ENCODE data around the gene PSMD6.
A peak's percentile ranks its signal among the peaks of the same experiment; 100 is the strongest.

Gene PSMD6

DNA sequence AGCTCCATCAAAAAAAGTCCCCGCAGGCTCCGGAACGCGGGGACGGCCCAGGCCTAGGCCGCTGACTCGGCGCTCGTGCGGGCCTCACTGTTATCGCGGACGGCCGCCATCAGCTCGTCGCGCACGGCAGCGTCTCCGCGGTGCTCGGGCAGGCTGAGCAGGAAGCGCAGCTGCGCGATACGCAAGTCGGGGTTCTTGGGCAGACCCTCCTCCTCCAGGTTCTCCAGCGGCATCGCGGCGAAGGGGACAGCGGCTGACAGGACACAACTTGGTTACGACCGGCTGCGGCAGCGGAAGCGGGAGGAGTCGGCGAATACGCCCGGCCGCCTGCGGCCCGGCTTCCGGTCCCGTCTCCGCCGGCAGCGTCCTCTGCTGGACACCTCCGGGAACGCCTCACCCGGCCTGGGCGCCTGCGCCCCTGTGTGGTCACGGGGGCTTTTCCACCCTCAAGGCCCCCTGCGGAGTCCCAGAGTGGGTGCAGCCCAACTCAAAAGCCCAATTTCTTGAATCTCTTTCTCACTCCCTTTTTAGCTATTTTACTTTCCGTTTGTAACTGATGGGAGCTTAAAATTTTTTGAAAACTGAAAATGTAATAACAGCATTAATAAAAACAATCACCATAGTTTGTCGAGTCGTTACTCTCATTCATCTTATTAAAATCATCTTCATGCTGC, at the start of gene PSMD6:
Gene PSMD6 (minus strand): TSS at position 308 of the 674 bp plus-strand sequence. CDS start 75 bp downstream, at position 233.
- no peaks in the 10 kb centered on the region for H3K9me3 ChIP-seq (ENCODE audit: control insufficient read depth in 2 of 2, low read length in 2 of 2)
- peak within 1 kb of the TSS; percentile 92 to 96 for H3K4me3 ChIP-seq (ENCODE audit: low read length in 2 of 2)
- H3K36me3 ChIP-seq (ENCODE audit: control insufficient read depth in 2 of 2, insufficient read depth in 2 of 2, low read length in 2 of 2): peaks cover 6 to 17% of the 10 kb centered on the region in 2 donors
- H3K27ac ChIP-seq (ENCODE audit: low read depth in 2 of 2, low read length in 2 of 2): peak within 1 kb of the TSS; percentile 81 to 84
- H3K27me3 ChIP-seq (ENCODE audit: control insufficient read depth in 2 of 2, insufficient read depth in 2 of 2, low read length in 2 of 2): peaks cover 0 to 5% of the 10 kb centered on the region in 2 donors
- H3K9ac ChIP-seq (ENCODE audit: low read depth in 1 of 2, low read length in 2 of 2): peak within 1 kb of the TSS; percentile 92 to 94
- peaks cover 8 to 9% of the 10 kb centered on the region in 2 donors for H3K4me1 ChIP-seq (ENCODE audit: control insufficient read depth in 2 of 2, insufficient read depth in 2 of 2, low read length in 2 of 2)

- no peaks in the 10 kb centered on the region for H3K9me3 ChIP-seq (ENCODE audit: control insufficient read depth in 2 of 2, low read length in 2 of 2)
- no peaks in the 10 kb centered on the region for H3K27me3 ChIP-seq (ENCODE audit: control insufficient read depth in 2 of 2, insufficient read depth in 2 of 2, low read length in 2 of 2)
- no peak overlapping the region for H3K27ac ChIP-seq (ENCODE audit: low read depth in 2 of 2, low read length in 2 of 2)
- H3K4me3 ChIP-seq (ENCODE audit: low read length in 2 of 2): no peak overlapping the region
- H3K4me1 ChIP-seq (ENCODE audit: control insufficient read depth in 2 of 2, insufficient read depth in 2 of 2, low read length in 2 of 2): no peaks in the 10 kb centered on the region
- H3K36me3 ChIP-seq (ENCODE audit: control insufficient read depth in 2 of 2, insufficient read depth in 2 of 2, low read length in 2 of 2): no peaks in the 10 kb centered on the region
- H3K9ac ChIP-seq (ENCODE audit: low read depth in 1 of 2, low read length in 2 of 2): no peak overlapping the region
These were observed 48.8 kb upstream of the PSMD6 start for GRCh38 chr3:64072126-64072525.

GRCh38 chr3:64070704-64071103, 47.4 kb upstream of the PSMD6 start:
- Histone ChIP-seq H3K9ac (ENCODE audit: low read depth in 1 of 2, low read length in 2 of 2) (no peak overlapping the region), H3K27me3 (ENCODE audit: control insufficient read depth in 2 of 2, insufficient read depth in 2 of 2, low read length in 2 of 2) (no peaks in the 10 kb centered on the region), H3K9me3 (ENCODE audit: control insufficient read depth in 2 of 2, low read length in 2 of 2) (no peaks in the 10 kb centered on the region), H3K4me1 (ENCODE audit: control insufficient read depth in 2 of 2, insufficient read depth in 2 of 2, low read length in 2 of 2) (no peaks in the 10 kb centered on the region), H3K4me3 (ENCODE audit: low read length in 2 of 2) (no peak overlapping the region), H3K36me3 (ENCODE audit: control insufficient read depth in 2 of 2, insufficient read depth in 2 of 2, low read length in 2 of 2) (no peaks in the 10 kb centered on the region), H3K27ac (ENCODE audit: low read depth in 2 of 2, low read length in 2 of 2) (no peak overlapping the region)

DNA sequence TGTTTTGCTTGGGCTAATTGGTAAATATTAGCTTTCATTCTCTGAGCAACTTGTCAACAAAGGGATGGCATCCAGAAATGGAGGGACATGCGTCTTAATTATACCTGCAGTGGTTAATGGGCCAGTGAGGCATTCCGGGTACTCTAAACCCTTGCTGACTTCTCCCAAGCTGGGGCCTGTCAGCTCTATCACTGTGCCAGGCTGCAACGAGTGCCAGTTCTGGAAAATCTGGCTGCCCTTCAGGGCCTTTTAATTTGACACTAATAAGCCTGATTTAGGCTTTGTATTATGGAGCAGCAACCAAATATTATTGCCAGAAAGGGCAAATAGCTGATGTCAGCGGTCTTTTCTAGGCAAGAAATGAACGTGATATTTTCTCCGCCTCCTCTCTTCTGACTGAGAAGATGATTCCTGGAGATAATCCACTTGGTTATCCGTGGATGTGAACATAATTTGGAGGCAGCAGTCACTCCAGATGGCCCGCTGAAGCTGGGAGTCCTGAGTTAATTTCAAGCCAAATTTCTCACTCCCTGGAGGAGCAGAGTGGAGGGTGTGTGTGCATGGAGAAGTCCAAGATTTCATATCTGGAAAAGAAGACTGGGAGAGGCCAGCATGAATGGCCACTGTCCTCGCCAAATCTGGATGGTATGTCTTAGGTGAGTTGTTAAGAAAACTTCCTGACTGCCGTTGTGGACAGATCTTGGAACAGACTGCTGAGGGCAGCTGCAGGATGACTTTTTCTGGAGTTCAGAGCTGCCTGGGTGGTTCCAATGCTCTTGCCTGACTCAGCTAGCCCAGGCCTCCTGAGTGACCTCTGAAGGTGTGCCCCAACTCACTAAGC, 44.4 kb upstream of the PSMD6 start:
- Histone ChIP-seq H3K9ac (ENCODE audit: low read depth in 1 of 2, low read length in 2 of 2) (no peak overlapping the region), H3K27ac (ENCODE audit: low read depth in 2 of 2, low read length in 2 of 2) (no peak overlapping the region)

DNA sequence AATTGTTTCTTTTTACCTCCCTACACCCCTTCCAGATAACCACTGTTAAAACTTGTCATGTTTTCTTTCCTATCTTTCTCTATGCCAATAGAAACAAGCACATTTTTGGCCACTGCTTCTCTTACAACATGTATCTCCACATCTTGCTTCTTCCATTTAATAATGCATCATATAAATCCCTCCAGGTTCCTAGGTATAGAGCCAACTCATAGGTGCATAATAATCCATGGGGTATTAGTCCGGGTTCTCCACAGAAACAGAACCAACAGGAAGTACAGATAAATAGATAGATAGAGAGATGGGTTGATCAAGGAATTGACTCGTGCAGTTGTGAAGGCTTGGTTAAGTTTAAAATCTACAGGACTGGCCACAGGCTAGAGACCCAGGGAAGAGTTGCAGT, 41.5 kb upstream of the PSMD6 start:
- Histone ChIP-seq H3K9me3 (ENCODE audit: control insufficient read depth in 2 of 2, low read length in 2 of 2) (no peaks in the 10 kb centered on the region), H3K4me1 (ENCODE audit: control insufficient read depth in 2 of 2, insufficient read depth in 2 of 2, low read length in 2 of 2) (no peaks in the 10 kb centered on the region), H3K36me3 (ENCODE audit: control insufficient read depth in 2 of 2, insufficient read depth in 2 of 2, low read length in 2 of 2) (no peaks in the 10 kb centered on the region), H3K27me3 (ENCODE audit: control insufficient read depth in 2 of 2, insufficient read depth in 2 of 2, low read length in 2 of 2) (no peaks in the 10 kb centered on the region), H3K4me3 (ENCODE audit: low read length in 2 of 2) (no peak overlapping the region), H3K9ac (ENCODE audit: low read depth in 1 of 2, low read length in 2 of 2) (no peak overlapping the region), H3K27ac (ENCODE audit: low read depth in 2 of 2, low read length in 2 of 2) (no peak overlapping the region)

More for the DNA sequence above, 44.4 kb upstream of the PSMD6 start:
- no peaks in the 10 kb centered on the region for H3K36me3 ChIP-seq (ENCODE audit: control insufficient read depth in 2 of 2, insufficient read depth in 2 of 2, low read length in 2 of 2)
- no peaks in the 10 kb centered on the region for H3K9me3 ChIP-seq (ENCODE audit: control insufficient read depth in 2 of 2, low read length in 2 of 2)
- H3K4me1 ChIP-seq (ENCODE audit: control insufficient read depth in 2 of 2, insufficient read depth in 2 of 2, low read length in 2 of 2): no peaks in the 10 kb centered on the region
- H3K27me3 ChIP-seq (ENCODE audit: control insufficient read depth in 2 of 2, insufficient read depth in 2 of 2, low read length in 2 of 2): no peaks in the 10 kb centered on the region
- H3K4me3 ChIP-seq (ENCODE audit: low read length in 2 of 2): no peak overlapping the region

- Histone ChIP-seq H3K27me3 (ENCODE audit: control insufficient read depth in 2 of 2, insufficient read depth in 2 of 2, low read length in 2 of 2) (no peaks in the 10 kb centered on the region), H3K9me3 (ENCODE audit: control insufficient read depth in 2 of 2, low read length in 2 of 2) (no peaks in the 10 kb centered on the region), H3K4me3 (ENCODE audit: low read length in 2 of 2) (no peak overlapping the region), H3K4me1 (ENCODE audit: control insufficient read depth in 2 of 2, insufficient read depth in 2 of 2, low read length in 2 of 2) (no peaks in the 10 kb centered on the region), H3K27ac (ENCODE audit: low read depth in 2 of 2, low read length in 2 of 2) (no peak overlapping the region), H3K36me3 (ENCODE audit: control insufficient read depth in 2 of 2, insufficient read depth in 2 of 2, low read length in 2 of 2) (no peaks in the 10 kb centered on the region), H3K9ac (ENCODE audit: low read depth in 1 of 2, low read length in 2 of 2) (no peak overlapping the region)
These were observed 40.7 kb upstream of the PSMD6 start for GRCh38 chr3:64063983-64064438.

DNA sequence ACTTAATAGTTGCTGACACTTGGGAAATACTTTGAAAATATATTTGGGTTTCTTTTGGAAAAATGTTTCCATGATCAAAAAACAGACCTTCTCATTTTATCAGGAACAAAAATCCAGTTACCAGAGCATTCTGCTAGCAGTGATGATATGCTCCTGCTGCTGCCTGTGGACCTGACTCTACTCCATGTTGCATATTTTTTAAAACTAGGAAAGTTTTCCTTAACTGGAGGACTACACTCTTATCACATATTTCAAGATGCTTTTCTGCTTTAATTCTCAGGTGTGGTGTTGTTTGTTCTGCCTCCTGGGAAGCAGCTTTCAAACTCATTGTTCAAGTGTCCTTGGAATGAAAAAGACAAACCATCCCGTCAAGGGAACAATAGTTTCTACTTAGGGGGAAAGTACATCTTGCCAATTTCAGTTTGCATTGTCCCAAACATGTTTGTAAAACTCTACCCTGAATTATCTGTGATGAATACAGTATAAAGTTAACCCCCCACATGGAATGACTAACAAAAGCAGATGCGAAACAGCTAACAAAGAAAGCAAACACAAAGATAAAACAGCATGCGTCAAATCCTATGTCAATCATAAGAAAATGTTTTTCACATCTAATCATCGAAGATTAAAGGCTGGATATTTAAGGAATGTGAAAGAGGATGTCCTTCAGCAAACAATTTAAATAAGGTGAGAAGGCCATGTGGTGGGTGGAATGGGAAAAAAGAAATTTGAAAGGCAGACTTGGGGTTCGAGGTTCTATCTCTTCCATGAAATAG, 40.1 kb upstream of the PSMD6 start:
- Histone ChIP-seq H3K27ac (ENCODE audit: low read depth in 2 of 2, low read length in 2 of 2) (no peak overlapping the region), H3K4me3 (ENCODE audit: low read length in 2 of 2) (no peak overlapping the region)

GRCh38 chr3:64061628-64062027, 38.3 kb upstream of the PSMD6 start:
- Histone ChIP-seq H3K36me3 (ENCODE audit: control insufficient read depth in 2 of 2, insufficient read depth in 2 of 2, low read length in 2 of 2) (no peaks in the 10 kb centered on the region), H3K9me3 (ENCODE audit: control insufficient read depth in 2 of 2, low read length in 2 of 2) (no peaks in the 10 kb centered on the region), H3K27ac (ENCODE audit: low read depth in 2 of 2, low read length in 2 of 2) (no peak overlapping the region), H3K27me3 (ENCODE audit: control insufficient read depth in 2 of 2, insufficient read depth in 2 of 2, low read length in 2 of 2) (no peaks in the 10 kb centered on the region), H3K4me1 (ENCODE audit: control insufficient read depth in 2 of 2, insufficient read depth in 2 of 2, low read length in 2 of 2) (no peaks in the 10 kb centered on the region), H3K4me3 (ENCODE audit: low read length in 2 of 2) (no peak overlapping the region), H3K9ac (ENCODE audit: low read depth in 1 of 2, low read length in 2 of 2) (no peak overlapping the region)

More for the DNA sequence above, 40.1 kb upstream of the PSMD6 start:
- Histone ChIP-seq H3K9ac (ENCODE audit: low read depth in 1 of 2, low read length in 2 of 2) (no peak overlapping the region), H3K9me3 (ENCODE audit: control insufficient read depth in 2 of 2, low read length in 2 of 2) (no peaks in the 10 kb centered on the region), H3K36me3 (ENCODE audit: control insufficient read depth in 2 of 2, insufficient read depth in 2 of 2, low read length in 2 of 2) (no peaks in the 10 kb centered on the region), H3K4me1 (ENCODE audit: control insufficient read depth in 2 of 2, insufficient read depth in 2 of 2, low read length in 2 of 2) (no peaks in the 10 kb centered on the region), H3K27me3 (ENCODE audit: control insufficient read depth in 2 of 2, insufficient read depth in 2 of 2, low read length in 2 of 2) (no peaks in the 10 kb centered on the region)

DNA sequence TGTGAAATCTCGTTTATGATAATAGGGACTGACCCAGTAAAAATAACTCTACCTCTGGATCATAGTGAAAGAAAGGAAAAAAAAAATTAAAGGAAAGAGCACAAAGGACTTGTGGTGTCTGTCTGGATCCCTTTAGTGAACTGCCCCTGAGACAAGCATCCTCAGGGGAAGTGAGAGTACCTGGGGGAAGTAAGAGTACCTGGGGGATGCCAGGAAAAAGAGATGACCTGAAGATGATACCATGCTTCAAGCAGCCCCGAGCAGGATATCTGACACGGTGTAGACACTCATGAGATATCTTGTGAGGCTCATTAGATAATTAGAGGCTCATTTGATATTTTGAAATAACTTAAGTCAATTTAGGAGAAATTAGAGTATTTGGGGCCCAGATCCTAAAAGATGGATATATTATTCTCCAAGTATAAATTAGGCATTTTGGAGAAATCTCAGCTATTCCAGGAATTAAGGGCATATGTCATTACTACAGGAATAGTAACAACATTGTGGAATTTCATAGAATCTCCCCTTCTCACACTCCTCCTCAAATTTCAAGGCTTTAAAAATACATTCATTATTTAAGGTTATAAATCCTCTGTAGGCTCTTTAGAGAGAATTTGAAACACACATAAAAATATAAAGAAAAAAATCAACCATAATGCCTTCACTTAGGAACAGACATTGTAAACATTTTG, 36.3 kb upstream of the PSMD6 start:
- H3K4me3 ChIP-seq (ENCODE audit: low read length in 2 of 2): no peak overlapping the region
- H3K4me1 ChIP-seq (ENCODE audit: control insufficient read depth in 2 of 2, insufficient read depth in 2 of 2, low read length in 2 of 2): no peaks in the 10 kb centered on the region
- no peaks in the 10 kb centered on the region for H3K9me3 ChIP-seq (ENCODE audit: control insufficient read depth in 2 of 2, low read length in 2 of 2)
- no peaks in the 10 kb centered on the region for H3K27me3 ChIP-seq (ENCODE audit: control insufficient read depth in 2 of 2, insufficient read depth in 2 of 2, low read length in 2 of 2)
- no peak overlapping the region for H3K27ac ChIP-seq (ENCODE audit: low read depth in 2 of 2, low read length in 2 of 2)
- no peak overlapping the region for H3K9ac ChIP-seq (ENCODE audit: low read depth in 1 of 2, low read length in 2 of 2)
- H3K36me3 ChIP-seq (ENCODE audit: control insufficient read depth in 2 of 2, insufficient read depth in 2 of 2, low read length in 2 of 2): no peaks in the 10 kb centered on the region
